ENCODE results near the gene KDM6A.
"Not testable (repeated sequence)": the region's sequence is repeated elsewhere in the genome, so short reads cannot be mapped to it uniquely, and the experiment has no call there.

Gene KDM6A

DNA sequence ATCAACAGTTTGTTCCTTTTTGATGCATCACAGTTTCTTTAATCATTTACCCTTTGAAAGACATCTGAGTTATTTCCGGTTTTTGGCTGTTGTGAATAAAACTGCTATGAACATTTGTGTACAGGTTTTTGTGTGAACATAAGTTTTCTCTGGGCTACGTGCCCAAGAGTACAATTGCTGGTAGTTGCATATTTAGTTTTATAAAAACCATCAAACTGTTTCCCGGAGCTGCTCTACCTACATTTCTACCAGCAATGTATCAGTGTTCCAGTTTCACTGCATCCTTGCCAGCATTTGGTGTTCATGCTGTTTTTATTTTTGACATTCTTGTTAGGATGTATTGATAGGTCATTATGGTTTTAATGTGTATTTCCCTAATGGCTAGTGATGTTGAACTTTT is 17.3 kb downstream of the KDM6A start:
- DNase-seq = no peak

DNA sequence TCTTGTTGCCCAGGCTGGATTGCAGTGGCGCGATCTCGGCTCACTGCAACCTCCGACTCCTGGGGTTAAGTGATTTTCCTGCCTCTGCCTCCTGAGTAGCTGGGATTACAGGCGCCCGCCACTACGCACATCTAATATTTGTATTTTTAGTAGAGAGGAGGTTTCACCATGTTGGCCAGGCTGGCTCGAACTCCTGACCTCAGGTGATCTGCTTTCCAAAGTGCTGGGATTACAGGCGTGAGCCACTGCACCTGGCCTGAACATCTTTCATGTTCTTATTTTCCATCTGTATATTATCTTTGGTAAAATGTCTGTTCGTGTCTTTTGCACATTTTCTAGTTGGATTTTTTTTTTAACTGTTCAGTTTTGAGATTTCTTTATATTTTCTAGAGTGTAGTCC is 17.7 kb downstream of the KDM6A start:
- DNase-seq = not testable (repeated sequence)

DNA sequence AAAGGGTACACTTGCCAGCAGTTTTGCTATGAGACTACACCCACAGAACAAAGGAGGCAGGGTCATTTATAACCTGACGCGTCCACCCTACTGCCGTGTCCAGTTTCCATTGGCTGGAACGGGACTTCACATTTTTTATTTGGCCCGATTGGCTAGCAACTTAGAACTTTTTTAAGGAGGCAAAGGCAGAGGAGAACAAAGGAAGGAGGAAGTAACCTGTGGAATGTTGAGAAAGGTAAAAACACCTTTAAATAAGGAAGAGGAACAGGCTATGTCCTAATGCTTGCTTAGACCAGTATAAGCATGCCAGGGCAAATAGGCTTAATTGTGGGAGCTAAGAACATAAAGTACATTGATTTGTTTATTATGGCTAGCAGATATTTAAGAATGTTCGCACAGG is 18.7 kb downstream of the KDM6A start:
- no peak for DNase-seq

DNA sequence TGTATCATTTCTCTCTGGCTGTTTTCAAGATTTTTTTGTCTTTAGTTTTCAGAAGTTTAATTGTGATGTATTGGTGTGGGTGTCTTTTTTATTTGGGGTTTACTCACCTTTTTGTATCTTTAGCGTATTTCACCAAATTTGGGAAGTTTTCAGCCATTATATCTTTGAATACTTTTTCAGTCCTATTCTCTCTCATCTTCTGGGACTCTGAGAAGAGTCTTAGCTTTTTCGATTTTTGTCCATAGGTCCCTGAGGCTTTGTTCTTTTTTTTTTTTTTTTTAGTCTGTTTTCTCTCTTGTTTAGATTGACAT is 23.8 kb downstream of the KDM6A start:
- DNase-seq = no peak

DNA sequence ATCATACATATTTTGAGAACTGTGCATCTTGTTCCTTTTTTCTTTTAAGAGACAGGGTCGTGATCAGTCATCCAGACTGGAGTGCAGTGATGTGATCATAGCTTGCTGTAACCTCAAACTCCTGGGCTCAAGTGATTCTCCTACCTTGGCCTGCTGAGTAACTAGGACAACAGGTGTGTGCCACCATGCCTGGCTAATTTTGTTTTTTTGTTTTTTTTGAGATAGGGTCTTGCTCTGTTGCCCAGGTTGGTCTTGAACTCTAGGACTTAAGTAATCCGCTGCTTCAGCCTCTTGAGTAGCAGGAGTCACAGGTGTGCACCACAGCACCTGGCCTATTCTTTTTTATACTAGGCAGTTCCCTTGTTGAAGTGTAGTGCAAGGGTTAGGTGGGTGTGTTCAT is 24.6 kb downstream of the KDM6A start:
- DNase-seq = no peak

DNA sequence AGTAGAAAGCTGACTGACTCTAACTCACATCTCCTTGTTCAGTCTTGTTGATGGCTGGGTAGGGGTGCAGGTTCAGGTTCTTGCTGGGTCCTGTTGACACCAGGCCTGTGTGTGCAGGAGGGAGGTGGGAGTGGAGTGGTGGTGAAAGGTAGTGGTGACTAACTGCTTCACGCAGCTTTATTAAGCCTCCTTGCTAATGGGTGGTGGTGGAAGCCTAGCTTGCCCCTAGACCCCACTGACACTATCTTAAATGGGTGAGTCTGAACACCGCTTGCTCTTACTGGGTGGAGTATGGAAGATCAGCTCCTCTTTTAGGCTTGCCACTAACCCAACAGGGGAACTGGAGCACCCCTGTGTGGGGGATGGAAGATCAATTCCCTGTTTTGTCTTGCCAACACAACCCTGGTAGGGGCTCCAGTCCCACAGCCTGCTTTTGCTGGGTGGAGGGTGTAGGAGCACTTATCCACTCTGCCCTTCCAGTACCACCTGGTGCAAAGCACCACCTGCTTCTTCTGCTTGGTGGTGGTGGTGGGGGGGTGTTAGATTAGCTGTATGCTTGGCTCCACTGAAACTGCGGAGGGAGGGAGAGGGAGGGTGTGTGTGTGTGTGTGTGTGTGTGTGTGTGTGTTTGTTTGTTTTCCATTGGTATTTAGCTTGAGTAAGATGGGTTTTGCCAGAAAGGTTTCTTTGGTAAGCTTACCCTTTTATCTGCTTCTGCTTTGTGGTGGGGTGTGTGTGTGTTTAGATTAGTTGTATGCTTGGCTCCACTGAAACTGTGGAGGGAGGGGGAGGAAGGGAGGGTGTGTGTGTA is 25.6 kb downstream of the KDM6A start:
- DNase-seq = peak; percentile 40

DNA sequence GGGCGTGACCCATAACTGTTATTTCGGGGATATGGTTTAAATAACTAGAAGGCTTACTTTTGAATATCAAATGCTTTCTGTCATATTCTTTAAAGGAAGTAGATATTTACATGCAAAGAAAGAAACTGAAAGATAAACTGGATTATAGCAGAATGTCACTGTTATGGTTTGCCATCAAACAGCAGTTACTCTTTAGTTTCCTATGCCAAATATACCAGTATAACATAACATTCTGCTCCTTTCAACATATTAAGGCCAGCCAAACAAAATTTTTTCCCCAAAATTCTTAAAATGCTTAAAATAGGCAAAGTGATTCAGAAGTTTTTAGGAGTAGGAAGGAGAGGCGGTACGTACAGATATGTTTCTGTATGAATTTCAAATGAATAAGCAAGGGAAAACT is 27.0 kb downstream of the KDM6A start:
- no peak for DNase-seq

DNA sequence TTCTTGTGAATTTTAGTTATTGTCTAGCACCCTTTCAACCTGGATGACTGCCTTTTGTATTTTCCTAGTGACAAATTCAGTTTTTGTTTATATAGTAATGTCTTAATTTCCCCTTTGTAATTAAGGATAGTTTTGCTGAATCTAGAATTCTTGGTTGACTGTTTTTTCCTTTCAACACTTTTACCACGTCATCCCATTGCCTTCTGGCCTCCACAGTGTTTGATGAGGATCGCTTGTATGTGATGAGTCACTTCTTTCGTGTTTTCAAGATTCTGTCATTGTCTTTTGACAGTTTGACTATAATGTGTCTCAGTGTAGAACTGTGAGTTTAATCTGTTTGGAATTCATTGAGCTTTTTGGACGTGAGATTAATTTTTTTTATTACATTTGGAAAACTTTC is 30.1 kb downstream of the KDM6A start:
- DNase-seq = no peak

DNA sequence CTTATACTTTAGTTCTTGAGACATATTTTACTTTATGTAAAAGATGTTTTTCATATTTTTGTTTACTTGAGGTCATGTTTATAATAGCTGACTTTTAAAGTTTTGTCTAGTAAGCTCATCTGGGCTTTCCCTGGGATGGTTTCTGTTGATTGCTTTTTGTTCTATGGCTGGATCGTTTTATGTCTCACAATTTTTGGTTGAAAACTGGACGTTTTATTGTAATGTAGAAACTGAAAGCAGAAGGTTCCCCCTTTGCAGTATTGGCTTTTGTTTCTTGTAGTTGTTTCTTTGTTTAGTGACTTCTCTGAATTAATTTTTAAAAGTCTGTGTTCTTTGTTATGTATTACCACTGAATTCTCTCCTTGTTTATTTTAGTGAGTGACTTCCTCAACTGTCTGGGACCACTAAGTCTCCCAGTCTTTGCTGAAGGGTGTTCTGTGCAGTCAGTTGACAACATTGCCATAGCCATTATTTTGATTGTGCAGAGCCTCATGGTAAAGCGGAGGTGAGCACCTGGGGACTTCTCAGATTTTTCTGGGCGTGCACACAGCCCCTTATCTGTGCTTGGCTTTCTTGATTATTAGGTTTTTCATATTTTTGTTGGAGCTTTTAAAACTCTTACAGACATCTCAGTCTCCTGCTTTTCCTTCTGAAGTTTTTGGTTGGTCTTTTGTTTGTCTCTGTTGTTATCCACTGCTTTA is 31.0 kb downstream of the KDM6A start:
- DNase-seq = no peak

DNA sequence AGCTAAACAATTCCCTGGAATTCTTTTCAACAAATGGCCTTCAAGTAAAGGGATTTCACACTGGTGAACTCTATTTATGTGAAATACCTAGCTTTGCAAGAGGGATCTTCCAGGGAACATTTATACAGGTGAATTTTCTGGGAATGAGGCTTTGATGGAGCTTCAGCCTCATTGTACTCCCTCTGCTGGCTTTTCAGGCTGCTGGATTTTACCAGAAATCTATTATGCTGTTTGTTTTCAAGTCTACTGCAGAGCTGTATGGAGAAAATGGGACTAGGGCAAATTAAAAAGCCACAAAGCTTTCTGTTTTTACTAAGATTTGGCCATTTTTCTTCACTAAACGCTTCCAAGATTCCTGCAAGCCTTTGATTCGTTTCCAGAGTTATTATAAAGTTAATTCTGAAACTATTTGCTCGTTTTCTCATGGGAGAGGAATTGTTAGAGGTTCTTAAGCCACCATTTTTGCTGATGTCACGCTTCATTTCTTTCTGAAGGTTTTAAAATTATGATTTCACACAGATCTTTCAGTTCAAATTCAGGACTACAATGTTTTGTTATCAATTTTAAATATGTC is 31.6 kb downstream of the KDM6A start:
- DNase-seq = no peak

DNA sequence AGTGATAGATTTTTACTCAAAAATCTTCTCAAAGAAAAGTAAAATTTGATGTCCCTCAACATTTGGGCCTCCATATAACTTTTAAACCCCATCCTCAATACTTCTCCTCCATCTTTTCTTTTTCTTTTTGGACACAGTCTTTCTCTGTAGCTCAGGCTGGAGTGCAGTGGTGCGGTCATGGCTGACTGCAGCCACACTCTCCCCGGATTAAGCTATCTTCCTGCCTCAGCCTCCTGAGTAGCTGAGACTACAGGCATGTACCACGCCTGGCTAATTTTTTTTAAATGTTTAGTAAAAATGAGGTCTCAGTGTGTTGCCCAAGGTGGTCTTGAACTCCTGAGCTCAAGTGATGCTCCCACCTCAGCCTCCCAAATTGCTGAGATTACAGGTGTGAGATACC is 33.1 kb downstream of the KDM6A start:
- DNase-seq = no peak

DNA sequence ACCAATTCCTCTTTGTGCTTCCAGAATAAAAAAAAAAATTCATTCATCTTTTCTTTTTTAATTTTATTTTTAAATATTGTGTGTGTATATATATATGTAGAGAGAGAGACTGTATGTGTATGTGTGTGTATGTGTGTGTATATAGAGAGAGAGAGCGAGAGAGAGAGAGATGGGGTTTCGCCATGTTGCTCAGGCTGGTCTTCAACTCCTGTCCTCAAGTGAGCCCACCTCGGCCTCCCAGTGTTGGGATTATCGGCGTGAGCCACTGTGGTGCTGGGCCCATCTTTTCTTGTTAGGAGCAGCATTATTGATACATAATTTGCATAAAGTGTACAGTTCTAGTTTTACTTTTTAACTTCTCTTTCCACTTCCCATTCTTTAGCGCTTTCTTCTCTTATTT is 33.6 kb downstream of the KDM6A start:
- no peak for DNase-seq

DNA sequence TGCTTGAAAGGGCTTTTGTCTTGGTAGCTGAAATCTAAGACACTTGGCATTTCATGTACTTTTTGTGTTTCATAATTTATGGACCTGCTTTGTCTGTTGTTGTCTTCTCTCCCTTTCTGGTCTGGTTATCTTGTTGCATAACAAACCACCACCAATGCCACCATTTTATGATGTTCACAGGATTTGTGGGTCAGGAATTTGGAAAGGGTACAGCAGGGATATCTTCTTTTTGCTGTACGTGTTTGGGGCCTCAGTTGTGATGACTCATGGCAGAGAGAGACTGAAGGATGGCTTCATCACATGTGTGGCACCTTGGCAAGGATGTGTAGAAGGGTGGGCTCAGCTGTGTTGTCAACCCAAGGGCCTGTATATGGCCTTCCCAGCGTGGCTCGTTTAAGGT is 35.2 kb downstream of the KDM6A start:
- no peak for DNase-seq

DNA sequence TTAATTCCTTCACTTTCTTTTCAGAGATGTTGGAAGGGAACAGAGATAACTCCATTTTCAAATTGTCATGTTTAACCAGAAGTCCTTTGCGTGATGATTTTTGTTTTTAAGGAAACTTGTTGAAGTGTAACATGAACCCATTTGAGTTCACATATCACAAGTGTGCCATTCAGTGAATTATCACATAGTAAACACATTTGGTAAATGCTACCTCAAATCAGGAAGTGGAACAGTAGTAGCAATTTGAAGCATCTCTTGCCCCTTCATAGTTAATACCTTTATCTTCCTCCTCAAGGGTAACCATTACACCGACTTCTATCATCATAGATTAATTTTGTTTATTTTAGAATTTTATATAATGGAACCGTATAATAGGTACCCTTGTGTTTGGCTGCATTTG is 35.8 kb downstream of the KDM6A start:
- no peak for DNase-seq

DNA sequence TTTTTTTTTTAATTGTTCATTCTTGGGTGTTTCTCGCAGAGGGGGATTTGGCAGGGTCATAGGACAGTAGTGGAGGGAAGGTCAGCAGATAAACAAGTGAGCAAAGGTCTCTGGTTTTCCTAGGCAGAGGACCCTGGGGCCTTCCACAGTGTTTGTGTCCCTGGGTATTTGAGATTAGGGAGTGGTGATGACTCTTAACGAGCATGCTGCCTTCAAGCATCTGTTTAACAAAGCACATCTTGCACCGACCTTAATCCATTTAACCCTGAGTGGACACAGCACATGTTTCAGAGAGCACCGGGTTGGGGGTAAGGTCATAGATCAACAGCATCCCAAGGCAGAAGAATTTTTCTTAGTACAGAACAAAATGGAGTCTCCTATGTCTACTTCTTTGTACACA is 37.5 kb downstream of the KDM6A start:
- not testable (repeated sequence) for DNase-seq

DNA sequence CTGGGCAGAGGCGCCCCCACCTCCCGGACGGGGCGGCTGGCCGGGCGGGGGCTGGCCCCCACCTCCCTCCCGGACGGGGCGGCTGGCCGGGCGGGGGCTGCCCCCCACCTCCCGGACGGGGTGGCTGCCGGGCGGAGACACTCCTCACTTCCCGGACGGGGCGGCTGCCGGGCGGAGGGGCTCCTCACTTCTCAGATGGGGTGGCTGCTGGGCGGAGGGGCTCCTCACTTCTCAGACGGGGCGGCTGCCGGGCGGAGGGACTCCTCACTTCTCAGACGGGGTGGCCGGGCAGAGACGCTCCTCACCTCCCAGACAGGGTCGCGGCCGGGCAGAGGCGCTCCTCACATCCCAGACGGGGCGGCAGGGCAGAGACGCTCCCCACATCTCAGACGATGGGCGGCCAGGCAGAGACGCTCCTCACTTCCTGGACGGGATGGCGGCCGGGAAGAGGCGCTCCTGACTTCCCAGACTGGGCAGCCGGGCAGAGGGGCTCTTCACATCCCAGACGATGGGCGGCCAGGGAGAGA is 38.1 kb downstream of the KDM6A start:
- DNase-seq = not testable (repeated sequence)

DNA sequence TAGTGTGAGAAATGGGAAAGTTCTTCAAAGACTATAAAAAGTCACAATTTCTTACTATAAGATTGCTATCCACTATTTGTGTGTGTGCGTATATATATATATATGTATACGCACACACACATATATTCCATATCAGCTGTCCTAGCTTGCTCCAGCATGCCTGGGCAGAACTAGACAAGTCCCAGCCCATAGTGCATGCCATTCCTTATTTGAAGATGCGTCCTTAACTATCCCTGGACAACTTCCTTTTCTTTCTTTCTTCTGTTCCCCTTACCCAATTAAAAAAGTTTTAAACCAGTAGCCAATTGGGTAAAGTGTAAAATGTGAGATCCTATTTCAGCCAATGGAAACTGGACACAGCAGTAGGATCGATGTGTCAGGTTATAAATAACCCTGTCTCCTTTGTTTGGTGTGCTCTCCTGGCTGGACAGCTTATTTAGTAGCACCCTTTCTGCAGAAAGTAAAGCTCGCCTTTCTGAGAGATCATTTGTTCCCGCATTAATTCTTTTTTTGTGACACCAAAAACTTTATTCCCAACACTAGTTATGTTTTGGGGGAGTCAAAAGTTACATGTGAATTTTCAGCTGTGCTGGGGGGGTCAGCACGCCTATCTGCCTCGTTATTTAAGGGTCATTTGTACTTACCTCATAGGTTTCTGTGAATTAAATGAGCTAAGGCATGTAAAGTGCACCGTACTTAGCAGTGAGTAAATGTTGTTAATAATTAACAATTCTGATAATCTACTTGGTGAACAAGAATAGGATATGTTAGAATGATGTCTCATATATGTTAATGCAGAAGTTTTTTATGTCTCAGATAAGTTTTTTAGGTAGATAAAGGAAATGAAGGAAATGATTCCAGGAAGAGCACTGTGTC is 40.9 kb downstream of the KDM6A start:
- no peak for DNase-seq

DNA sequence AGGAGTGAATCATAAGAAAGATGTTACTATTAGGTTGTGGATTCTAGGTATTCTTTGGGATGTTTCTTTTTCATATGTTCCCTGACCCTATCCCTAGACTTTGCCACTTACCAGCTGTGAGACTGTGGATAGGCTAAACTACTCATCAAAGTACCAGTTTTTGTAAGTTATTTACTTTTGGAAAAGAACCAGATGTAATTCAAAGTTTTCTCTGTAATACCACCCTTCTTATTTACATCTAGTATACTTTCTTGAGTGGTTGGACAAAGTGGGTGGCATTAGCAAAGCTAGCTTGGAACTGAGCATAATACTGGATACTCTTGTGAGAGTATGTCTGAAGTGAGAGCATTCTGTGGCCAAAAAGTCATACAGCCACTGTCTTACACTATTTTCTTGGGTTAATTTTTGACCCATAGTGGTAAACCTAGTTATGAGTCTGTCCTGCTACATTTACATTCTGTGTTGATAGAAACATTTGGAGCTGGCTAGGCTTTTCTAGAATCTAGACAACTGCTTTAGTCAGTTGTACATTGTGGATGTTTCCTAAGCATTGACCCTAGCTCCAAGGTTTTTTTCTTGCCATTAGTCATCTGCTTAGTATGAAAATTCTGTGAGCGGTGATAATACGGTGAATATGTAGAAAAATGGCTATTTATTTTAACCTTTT is 41.7 kb downstream of the KDM6A start:
- DNase-seq = no peak

DNA sequence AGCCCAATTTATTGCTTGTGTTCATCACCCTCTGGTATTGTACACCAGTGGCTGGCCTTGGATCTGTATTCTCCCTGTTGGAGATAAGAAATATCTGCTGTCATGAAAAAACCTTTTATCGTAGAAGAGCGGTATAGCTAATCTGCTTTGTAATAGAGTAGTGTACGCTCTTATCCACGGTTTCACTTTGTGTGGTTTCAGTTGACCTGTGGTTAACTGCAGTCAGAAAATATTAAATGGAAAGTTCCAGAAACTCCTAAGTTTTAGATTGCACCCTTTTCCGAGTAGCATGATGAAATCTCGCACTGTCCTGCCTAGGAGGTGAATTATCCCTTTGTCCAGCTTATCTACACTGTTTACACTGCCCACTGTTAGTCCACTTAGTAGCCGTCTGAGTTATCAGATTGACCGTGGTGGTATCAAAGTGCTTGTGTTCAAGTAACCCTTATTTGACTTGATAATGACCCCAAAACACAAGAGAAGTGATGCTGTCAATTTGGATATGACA is 42.4 kb downstream of the KDM6A start:
- DNase-seq = no peak

DNA sequence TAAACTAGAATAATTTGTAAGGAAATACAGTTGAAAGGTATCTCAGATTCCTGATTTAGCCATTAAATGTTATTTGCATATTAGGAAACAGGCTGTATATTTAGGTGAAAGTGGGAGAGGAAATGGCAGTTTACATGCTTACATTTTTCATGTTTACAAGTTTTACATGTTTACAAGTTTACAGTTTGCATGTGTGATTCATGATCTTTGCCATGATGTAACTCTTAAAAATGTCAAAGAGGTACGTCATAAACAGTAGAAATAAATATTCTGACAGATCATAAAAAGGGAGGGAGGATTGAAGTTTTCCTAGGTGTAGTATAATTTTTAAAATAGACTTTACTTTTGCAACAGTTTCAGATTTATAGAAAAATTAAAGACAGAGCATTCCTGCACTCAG is 45.7 kb downstream of the KDM6A start:
- no peak for DNase-seq

DNA sequence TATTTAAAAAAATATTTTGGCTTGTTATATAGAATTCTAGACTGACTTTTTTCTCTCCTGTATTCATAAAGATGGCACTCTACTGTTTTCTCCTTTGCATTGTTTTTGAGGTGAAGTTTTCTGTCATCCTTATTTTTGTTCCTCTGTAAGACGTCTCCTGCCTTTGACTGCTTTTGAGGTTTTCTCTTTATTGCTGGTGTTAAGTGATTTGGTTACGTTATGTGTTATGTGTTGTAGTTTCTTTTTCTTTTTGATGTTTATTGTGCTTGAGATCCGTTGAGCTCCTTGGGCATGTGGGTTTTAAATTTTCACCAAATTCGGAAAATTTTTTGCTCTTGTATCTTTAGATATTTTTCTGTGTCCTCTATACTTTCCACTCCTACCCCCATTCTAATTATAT is 50.0 kb downstream of the KDM6A start:
- peak in 1 of 2 donors; percentile 19 for DNase-seq

DNA sequence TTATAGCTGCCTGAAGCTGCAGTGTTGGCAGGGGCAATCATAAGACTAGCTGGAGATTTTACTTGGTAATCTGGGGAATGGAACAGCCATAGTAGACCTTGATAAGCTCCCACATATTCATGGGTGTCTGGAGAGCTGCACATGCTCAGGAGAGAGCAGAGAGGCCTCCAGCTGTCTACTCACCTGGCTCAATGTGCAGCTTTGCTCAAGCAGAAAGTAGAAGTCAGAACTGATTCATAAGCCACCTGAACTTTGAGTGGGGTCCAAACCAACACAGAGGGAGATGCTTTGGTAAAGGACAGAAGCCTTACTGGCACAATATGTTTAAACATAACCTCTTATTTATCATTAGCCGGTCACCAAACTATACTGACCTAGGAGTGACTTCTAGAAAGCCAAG is 54.4 kb downstream of the KDM6A start:
- no peak for DNase-seq
